ENCODE measurements around the gene HPSE2.

GRCh38 chr10:99004738-99005137 is 230.9 kb downstream of the HPSE2 start:
- TF ChIP-seq CTCF (IDR thresholded peaks at IDR 0.05; ENCODE audit: low read depth, low read length, missing input control) (no peak), YY1 (IDR thresholded peaks at IDR 0.05) (no peak), FOXA2 (IDR thresholded peaks at IDR 0.05) (no peak), ATF3 (IDR thresholded peaks at IDR 0.05) (no peak), REST (IDR thresholded peaks at IDR 0.05) (no peak), SP1 (IDR thresholded peaks at IDR 0.05) (no peak), RAD21 (IDR thresholded peaks at IDR 0.05) (no peak), RXRA (IDR thresholded peaks at IDR 0.05) (no peak), JUND (IDR thresholded peaks at IDR 0.05) (no peak), EGR1 (IDR thresholded peaks at IDR 0.05; ENCODE audit: low read depth in 2 of 2) (no peak), TAF1 (conservative IDR thresholded peaks at IDR 0.05) (no peak), ZBTB33 (IDR thresholded peaks at IDR 0.05) (no peak), HNF4A (conservative IDR thresholded peaks at IDR 0.05) (no peak)
